Stimulated activated CD8-positive, alpha-beta memory T cell treated with anti-CD3 and anti-CD28 coated beads, Interleukin-15, amount 100 ng/mL, for 4 hours (primary cell): ENCODE data around the gene CNTNAP2.

Source experiments
- DNase-seq, 2 donors: peaks; one replicate each; pipeline ENCODE4 v3.0.0-alpha.2; 2020; ENCODE audit warnings: low read depth in 2 of 2

CNTNAP2 gene

DNA sequence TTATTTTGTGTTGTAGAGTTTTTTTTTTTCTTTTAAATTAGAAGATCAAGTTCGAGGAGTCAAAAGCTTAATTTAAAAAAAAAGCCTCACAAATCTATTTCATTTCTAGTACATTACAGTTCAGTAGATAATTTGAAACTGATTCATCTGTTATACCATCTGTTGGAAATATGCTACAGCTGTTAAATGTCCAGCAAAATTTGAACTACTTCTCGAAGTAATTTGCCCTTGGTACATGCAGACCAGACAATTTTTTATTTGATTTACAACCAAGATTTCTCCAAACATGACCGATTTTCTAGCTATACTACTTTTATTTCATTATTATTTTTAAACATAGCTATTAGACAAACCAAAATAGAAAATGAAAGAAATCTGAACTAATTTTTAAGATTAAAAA is 647.9 kb downstream of the CNTNAP2 start:
- DNase-seq = no peak

DNA sequence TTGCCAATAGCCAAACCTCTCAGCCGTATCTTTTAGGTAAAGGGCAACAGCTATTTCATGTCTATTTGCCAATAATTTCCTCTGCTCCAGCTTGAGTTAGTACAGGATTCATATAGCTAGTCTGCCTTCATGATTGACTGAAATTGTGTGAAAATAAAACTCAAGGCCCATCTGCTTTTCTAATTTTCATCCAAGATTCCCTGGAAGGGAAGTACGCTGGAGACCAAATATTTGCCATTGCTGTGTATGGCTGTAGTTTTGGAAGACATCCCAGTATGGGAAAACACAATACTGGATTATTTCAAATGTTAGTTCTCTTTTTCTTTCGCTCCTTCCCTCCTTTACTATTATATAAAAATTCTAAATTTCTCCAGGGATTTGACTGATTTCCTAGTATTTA is 652.4 kb downstream of the CNTNAP2 start:
- no peak for DNase-seq

DNA sequence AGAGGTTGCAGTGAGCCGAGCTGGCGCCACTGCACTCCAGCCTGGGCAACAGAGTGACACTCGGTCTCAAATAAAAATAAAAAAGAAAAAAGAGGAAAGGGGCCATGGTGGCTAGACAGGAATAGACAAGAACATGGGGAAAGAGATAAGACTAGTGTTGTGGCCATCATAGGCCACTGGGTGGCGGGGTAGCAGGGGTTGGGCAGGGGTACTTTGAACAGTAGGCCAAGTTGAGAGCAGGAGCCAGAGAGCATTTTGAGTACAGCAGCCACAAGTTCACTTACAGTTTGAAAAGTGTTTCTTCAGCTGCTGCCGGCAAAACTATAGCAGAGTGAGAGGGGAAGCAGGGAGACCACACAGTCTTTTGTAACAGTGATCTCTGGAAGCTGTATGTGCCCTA is 656.0 kb downstream of the CNTNAP2 start:
- DNase-seq = no peak

GRCh38 chr7:146773506-146773905 is 656.9 kb downstream of the CNTNAP2 start:
- DNase-seq = no peak

DNA sequence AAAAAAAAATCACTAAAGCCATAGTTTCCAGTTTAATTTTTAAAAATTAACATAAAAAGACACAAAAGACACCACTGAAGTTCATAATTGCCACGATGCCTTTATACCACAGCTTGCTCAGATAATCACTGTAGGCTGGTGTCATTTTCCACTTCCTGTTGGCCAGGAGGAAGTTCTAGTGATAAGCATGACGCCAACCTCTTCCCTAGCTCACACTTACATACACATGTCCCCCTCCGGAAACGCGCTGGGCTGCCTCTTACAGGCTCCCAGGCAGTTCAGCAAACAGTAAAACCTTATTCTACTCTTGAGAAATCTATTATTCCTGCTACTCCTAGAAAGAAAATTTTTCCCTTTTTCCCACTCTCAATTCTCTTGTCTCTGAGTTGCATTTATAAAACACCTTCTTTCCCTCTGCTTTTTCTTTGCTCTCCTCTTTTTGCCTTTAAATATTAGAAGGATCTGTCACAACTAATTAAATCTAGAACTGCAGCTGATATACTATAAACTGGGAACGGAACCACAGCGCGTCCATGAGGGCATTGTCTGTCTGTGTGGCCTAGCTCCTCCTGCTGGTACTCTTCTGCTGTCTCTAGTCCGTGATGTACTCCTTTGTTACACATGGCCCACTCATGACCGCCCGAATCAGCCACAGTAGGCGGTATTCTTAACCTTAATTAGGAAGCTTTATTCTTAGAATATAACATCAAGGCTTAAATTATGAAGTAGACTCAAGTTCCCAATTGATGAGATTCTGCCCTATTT is 664.9 kb downstream of the CNTNAP2 start:
- DNase-seq = no peak

GRCh38 chr7:146787266-146787665 is 670.7 kb downstream of the CNTNAP2 start:
- DNase-seq = no peak

DNA sequence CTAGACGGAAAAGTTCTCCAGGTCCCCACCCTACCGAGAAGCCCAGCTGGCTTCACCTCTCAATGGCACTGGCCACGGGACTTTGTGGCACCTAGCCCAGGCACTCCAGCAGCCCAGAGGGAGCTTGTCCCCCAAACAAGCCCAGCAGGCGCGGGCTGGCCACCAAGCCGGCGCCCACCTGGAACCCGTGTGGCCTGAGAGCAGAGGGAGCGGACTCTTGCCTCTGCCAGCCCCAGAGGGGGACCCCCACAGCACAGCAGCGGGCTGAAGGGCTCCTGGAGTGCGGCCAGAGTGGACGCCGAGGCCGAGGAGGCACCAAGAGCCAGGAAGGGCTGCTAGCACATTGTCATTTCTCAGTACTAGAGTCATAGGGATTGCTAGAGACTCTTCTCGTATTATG is 671.4 kb downstream of the CNTNAP2 start:
- no peak for DNase-seq

DNA sequence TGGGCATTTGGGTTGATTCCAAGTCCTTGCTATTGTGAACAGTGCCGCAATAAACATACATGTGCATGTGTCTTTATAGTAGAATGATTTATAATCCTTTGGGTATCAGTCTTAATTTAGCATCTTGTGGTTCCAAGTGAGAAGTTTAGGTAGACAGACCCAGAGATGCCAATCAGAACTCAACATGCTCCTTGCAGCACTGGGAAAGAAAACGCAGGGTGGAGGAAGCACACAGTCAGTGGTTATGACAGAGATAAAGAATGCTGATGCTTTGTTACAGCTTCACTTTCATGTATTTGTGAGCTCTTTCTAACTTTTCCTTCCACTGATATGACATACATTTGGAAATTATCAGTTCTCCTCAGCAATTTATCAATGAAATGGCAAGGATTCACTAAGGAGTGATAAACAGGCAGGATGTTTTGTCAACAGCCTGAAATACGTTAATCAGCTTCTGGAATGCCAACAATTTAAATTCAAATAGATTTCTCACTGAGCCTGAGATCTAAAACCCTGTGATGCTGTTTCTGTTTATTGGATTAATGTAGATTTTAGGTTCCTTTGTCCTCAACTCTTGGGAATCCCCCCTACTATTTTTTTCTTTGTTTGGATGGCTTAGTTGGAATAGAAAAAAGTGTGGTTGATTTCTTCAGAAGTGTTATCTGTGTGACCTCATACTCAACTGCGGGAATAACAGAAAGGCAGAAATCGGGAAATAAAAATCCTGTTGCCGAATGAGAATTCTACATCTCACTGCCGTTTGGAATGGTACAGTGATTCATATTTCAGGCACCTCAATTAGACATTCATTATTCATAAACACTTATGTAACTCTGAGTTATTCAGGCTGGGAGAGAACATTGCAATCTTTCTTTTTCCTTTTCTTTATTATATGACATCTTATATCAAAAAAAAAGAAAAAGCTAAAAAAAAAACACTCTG is 675.0 kb downstream of the CNTNAP2 start:
- DNase-seq = no peak

- DNase-seq = no peak
These were observed 688.0 kb downstream of the CNTNAP2 start for GRCh38 chr7:146804620-146805019.

DNA sequence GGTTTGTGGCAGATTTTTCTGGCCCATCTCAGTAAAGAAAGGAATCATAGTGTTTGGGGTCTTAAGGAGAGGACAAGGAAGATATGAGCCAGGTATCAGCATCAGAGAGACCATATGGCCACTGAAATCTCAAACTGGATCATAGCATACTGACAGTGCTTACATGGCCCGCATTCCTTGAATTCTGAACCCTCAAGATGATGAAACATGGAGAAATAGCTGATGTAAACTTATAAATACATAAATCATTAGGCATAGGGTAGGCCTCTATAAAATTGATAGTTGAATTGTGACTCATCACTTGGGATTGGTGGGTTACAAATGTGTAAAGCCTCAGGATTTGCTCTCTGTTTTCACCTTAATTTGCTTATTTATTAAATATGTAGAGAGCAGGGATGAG is 688.5 kb downstream of the CNTNAP2 start:
- no peak for DNase-seq

- no peak for DNase-seq
These were observed 709.7 kb downstream of the CNTNAP2 start for GRCh38 chr7:146826329-146826728.

DNA sequence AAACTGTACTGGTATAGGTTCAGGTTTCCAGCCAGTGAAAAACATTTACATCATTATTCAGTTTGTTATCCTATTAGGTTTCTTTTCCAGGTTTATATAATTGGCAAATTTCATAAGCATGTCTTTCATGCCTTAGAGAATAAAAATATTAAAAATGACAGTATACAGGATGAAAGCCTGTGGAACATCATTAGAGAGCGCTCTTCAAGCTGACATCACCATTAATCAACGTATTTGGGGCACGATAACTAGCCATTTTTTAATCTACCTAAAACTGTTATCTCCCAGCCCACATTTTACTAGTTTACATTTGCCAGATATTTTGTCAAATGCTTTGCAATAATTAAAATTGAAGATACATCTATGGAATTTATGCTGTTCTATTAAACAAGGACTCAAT is 714.1 kb downstream of the CNTNAP2 start:
- DNase-seq = no peak

DNA sequence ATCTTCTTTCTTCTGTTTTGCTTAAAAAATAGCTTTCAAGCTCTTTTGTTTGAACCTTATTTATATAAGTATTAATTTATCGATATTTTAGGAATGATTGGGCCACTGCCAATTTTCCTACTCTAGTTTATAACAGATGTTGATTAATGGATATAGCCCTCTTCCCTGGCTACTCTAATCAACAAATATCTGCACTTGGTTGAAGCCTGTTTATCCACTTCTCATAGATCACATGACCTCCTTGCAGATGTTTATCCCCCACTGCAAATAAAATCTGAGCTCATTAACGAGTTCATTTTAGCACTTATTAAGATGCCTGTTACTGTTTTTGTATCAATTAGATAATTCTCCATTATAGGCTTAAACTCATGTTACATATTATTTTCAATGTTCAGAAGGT is 715.3 kb downstream of the CNTNAP2 start:
- no peak for DNase-seq

- no peak for DNase-seq
These were observed 727.8 kb downstream of the CNTNAP2 start for GRCh38 chr7:146844405-146844804.

DNA sequence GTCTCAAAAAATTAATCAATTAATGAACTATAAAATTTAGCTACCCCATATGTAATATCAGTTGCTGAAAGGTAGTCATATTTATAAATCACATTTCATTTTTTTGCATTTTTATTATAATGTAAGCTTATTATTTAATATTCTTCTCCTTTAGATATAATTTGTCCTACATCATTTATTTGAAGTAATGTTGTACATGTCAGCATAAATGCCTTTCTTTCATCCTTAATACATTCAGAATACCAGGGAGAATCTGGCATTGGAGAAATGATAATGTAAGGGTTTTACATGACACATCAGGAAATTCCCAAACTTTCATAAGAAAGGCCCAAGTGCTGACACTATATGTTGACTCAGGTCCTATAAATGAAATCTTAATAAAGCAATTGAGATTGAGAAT is 742.1 kb downstream of the CNTNAP2 start:
- DNase-seq = no peak

DNA sequence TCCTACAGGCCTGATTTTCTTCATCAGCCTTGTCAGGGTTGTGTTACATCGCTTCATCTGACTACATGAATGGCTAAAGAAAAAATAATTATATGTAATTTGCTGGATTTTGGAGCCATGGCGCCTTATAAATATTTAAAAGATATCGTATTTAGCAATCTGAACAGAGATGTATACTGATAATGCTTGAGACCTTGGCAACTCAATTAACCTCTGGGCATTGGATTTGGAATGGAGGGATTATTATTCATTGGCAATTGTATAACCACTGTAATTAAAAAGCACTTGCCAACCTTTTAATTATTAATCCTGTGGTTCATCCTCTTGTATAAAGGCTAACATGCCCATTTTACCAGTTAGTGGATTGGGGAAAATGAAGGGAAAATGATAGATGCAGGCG is 745.1 kb downstream of the CNTNAP2 start:
- DNase-seq = no peak

GRCh38 chr7:146862415-146862814 is 745.8 kb downstream of the CNTNAP2 start:
- no peak for DNase-seq

GRCh38 chr7:146864644-146865043 is 748.0 kb downstream of the CNTNAP2 start:
- no peak for DNase-seq

- no peak for DNase-seq
These were observed 749.1 kb downstream of the CNTNAP2 start for GRCh38 chr7:146865696-146866095.

DNA sequence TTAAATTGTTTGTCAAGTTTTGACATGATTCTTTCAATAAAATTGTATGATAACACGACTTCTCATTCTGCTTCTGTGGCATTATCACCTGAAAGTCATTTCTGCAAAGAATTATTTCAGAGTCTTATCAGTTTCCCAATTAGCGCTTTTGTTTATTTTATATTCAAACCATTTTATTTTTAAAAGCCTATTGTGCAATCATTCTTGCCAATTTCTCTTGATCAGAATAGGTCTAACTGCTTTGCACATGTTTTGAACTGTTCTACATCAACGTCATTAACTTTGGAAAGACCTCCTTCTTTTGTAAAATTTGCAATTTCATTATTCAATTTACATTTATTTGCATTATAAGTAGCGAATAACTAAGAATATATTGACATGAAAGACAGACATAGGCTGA is 758.1 kb downstream of the CNTNAP2 start:
- no peak for DNase-seq

GRCh38 chr7:146875237-146875785 is 758.7 kb downstream of the CNTNAP2 start:
- DNase-seq = no peak

DNA sequence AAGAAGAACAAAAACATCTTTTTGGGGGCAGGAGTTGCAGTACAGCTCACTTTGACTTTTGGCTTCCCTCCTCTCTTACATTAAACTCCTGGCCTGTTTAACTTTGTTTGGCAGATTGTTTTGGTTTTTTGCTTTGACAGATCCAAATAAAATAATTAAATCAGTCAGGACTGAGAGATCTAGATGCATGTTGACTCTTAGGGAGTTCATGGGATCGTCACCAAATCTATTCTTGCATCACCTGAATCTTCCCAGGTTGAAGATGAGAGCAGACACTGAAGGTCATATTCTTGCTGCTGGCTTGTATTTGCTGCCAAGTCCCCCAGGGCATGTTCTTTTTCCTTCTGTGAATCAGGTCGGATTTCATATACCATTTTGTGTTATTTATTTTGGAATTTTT is 759.4 kb downstream of the CNTNAP2 start:
- no peak for DNase-seq

GRCh38 chr7:146876411-146876810 is 759.8 kb downstream of the CNTNAP2 start:
- no peak for DNase-seq
